HG03064 (cell line): ENCODE data around the gene GPC1.
"Not testable (repeated sequence)": the region's sequence is repeated elsewhere in the genome, so short reads cannot be mapped to it uniquely, and the experiment has no call there.

Experiments
- ATAC-seq: cut with Tn5 transposase; IDR thresholded peaks from one replicate; pipeline ENCODE4 v1.9.1; 2021; ENCODE audit warnings: low read depth; ENCODE audit not compliant: unreplicated experiment

Gene GPC1

DNA sequence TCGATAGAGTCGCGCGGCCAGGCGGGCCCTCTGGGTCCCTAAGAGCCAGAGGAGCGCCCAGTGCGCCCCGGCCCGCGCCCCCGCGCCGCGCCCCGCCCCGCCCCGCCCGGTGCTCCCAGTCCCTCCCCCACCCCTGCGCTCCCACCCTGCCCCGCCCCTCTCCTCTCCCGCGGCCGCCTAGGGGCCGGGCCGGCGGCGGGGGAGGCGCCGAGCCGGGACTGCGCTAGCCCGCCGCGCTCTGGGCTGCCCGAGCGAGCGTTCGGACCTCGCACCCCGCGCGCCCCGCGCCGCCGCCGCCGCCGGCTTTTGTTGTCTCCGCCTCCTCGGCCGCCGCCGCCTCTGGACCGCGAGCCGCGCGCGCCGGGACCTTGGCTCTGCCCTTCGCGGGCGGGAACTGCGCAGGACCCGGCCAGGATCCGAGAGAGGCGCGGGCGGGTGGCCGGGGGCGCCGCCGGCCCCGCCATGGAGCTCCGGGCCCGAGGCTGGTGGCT, at the start of gene GPC1:
GPC1 (plus strand) TSS at position 207 of the 491 bp plus-strand sequence; CDS start at position 463, 256 bp downstream.
- ATAC-seq: no peak

DNA sequence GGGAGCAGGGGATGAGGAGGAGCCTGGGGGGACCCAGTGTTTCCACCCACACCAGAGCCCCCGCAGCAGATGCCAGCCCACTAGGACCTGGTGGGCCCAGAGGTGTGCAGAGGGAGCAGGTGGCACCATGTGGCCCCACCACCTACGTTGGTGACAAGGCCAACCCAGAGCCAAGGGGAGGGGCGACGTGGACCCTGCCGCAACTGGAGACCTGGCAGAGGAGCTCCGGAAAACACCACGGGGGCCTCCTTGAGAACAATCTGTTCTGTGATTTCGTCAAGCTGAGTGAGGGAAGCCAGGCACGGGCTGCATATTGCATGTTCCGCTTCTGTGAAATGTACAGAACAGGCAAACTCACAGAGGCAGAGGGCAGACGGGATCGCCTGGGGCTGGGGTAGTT, 49.1 kb upstream of the GPC1 start:
- no peak for ATAC-seq

GRCh38 chr2:240386743-240387142, 48.7 kb upstream of the GPC1 start:
- not testable (repeated sequence) for ATAC-seq

GRCh38 chr2:240387325-240387668, 48.2 kb upstream of the GPC1 start:
- ATAC-seq: no peak

DNA sequence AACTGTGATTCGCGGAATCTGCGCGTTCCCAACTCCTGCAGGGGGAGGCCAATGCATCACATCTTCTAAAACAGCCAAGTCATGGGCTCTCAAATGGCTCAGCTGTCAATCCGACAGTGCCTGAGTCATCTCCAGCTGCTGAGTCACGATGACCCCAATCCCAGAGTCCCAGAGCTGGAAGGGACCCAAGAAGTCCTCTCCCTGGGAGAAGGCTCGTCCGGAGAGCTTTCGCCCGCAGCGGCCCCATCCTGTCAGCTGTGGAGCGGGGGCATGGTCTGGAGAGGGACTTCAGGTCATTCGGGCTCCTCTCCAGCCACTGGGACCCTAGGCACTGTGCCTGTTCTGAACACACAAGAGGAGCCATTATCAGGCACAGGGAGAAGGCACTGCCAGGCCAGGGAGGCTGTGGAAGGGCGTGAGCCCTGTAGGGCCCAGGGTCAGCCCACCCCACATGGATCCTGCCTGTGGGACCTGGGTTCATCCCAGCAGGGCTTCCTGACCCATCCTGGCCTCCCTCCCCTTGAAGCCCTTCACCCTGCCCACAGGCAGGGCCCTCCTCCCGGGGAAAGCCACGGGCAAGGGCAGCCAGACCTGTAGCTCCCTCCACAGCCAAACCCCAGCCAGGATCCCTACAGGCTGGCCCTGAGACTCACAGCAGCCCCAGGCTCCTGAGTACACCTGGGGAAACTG, 47.6 kb upstream of the GPC1 start:
- no peak for ATAC-seq

DNA sequence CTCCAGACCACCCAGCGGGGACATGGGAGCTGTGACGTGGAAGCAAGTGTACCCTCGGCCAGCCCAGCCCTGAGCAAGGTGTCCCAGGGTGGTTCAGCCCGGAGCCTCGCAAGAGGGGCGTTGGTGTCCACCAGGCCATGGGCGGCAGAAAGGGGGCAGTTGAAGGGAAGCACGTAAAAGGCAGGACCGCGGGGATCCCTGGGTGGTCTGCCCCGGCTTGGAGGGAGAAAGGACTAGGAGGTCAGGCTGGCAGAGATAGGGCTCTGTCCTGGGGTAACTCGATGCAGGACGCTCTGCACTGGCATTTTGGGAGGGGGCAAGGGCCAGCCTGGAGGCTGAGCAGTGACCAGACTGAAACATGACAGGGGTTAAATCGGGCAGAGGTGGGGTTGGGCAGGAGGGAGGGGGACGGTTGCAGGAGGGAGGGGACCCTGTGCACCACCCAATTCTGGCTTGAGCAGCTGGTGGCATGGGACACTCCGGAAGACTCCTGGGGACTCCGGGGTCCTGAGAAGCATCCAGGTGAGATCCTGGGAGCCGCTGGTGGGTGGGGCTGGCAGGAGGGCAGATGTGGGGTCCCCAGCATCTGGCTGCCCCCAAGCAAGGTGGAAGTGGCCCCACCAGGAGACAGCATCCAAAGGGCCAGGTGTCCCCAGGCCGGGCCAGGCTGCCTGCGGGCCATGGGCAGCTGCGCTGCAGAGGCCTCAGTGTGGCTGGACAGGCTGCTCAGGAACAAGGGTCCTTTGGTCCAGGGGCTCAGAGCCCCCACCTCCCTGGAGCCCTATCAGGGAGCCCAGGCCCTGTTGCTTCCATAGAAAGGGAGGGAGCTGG, 46.8 kb upstream of the GPC1 start:
- ATAC-seq: no peak

GRCh38 chr2:240389302-240389805, 46.1 kb upstream of the GPC1 start:
- ATAC-seq: no peak

DNA sequence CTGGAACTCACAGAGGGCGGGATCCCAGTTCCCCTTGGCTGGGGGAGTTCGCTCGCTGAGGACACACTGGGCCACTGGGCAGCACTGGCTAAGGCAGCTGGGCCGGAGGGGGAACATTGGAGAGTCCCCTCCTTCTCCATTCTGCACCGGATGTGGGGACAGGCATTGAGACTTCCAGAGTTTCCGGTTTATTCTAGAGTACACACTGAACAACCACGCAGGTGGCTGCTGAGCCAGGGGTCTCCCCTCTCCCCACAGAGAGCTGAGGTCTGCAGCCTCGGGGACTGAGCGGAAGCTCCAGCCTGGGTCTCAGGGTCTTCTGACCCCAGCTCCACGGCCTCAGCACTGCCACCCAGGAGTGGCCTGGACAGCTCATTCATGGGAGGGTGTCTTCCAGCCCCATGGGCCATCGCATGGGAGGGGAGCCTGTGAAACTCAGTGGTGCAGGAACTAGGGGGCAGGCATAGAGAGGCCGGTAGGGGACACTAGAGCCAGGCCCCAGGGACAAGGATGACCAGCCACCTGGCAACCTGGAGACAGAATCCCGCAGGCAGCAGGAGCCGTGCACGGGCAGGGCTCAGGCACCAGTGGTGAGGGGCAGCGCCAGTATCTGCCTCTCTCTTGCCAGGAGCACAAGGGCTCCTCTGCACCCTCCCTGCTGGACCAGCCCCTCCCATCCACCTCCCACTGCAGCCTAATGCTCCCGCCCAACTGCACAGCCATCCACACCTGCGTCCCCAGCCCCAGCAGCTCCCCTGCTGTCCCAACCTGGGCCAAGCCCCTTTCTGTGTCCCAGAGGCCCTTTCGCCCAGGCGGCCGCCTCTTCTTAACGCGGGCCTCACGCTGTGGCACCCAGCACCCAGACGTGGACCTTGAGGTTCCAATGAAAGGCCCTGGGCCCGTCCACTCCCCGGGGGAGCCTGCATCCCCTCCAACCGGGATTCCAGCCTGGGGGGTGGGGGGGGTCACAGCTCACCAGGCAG, 45.1 kb upstream of the GPC1 start:
- ATAC-seq: no peak

DNA sequence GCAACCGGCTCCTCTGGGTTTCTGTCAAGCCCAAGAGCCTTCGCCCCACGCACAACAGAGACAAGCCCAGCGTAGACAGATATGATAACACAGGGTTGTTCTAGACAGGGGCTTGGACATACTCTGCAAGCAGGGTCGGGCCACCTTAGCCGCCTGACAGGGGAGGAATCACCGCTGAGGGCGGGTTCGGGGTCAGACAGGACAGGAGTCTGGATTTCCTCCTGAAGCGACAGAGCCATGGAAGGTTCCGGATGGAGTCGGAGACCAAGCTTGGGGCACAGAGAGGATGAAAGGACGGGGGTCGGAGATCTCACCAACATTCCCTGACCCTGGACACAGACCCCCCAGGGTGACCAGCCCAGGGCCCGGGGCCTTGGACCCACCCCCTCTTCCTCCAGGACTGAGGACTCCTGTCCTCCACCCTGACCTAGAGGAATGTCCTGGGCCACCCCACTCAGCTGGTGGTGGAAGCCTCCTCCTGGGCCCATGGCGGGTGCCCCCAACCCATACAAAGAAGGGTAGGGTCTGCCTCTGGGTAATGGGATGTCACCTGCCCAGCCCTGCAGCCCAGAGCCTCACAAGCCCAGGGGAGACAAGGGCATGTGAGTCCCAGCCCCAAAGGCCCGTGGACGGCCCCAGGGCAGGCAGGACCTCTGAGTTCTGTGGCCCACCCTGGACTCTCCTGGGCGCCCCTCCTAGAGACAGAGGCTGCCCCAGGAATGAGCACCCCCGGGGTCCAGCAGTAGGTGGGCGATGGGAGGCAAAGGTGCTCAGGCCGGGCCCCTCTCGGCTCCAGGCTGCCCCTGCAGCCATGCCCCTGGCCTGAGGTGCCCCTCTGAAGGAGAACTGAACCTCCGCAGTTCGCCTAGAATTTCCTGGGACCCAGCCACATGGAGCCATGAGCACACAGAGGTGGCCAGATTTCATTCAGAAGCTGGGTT, 44.1 kb upstream of the GPC1 start:
- ATAC-seq: no peak

- ATAC-seq: no peak
These were observed 43.1 kb upstream of the GPC1 start for GRCh38 chr2:240392084-240392947.

DNA sequence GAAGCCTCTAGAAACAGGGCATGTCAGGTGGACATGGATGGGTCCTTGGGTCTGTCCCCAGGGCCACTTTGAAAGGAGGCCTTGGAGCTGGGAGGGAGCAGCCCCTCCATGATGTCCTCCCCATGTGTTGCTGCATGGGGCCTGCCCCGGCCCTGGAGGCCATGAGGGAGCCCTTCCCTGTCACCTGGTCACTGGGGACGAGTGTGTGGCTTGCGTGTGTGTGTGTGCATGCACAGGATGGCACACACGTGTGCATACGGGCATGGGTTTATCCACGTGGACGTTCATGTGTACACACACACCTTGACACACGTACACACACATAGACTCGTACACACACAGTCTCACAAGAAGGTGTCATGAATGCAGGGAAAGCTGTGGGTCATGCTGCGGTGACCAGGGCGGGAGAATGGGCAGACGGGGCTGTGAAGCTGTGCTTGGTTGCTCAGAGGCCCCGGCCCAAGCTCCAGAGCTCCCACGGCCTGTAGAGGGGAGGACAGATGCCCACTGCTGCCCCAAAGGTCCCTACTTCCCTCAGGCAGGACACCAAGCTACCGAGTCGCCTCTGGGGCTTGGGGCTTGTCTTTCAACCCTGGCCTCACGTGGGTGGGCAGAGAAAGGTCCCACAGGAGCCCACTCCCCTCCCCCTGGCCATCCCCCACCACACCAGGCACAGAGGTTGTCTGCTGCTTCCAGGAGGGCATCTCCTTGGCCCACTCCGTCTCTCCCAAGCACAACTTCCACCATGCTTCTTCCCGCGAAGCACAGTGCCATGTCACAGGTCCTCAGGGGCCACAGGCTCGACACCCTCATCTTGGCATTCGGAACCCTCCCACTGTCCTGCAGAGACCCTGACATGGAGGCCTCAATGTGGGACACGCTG, 42.3 kb upstream of the GPC1 start:
- ATAC-seq: no peak

DNA sequence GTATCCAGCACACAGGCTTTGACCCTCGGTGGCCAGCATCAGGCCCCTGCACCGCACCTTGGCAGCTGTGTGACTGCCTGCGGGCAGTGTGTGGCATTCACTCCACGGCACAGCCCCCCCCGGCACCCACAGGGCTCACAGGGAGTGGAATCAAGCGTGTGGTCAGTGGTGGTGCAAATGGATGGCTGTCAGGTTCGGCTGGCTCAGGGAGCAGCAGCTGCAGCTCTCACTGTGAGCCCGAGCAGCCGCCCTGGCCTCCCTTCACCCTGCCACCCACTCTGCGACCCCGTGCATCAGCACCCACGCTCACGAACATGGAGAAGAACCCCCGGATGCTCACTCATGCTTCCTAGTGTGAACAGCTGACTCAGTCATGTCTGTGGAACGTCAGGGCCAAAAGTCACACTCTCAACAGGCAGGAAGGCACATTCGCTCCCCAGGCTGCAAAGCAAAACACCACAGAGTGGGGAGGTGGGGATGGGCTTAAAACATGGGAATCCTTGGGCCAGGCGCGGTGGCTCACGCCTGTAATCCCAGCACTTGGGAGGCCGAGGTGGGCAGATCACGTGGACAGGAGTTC, 41.5 kb upstream of the GPC1 start:
- ATAC-seq: no peak

GRCh38 chr2:240394549-240394948, 40.9 kb upstream of the GPC1 start:
- no peak for ATAC-seq

DNA sequence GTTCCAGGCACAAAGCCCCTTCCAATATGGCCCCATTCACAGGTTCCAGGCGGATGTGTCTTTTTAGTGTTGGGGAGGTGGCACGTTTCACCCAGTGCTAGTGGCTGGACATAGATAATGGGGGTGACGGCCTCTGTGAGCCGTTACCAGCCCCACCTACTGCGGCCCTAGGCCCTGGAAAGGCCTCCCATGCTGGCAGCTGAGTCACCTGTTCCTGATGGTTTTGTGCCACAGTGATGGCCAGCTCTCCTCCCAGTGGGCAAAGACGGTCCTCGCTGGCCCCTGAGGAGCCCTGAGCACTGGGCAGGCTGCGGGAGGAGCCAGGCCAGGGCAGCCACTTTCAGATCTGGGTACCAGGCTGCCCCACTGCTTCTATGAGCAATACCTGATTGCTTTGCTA, 40.0 kb upstream of the GPC1 start:
- ATAC-seq: no peak

DNA sequence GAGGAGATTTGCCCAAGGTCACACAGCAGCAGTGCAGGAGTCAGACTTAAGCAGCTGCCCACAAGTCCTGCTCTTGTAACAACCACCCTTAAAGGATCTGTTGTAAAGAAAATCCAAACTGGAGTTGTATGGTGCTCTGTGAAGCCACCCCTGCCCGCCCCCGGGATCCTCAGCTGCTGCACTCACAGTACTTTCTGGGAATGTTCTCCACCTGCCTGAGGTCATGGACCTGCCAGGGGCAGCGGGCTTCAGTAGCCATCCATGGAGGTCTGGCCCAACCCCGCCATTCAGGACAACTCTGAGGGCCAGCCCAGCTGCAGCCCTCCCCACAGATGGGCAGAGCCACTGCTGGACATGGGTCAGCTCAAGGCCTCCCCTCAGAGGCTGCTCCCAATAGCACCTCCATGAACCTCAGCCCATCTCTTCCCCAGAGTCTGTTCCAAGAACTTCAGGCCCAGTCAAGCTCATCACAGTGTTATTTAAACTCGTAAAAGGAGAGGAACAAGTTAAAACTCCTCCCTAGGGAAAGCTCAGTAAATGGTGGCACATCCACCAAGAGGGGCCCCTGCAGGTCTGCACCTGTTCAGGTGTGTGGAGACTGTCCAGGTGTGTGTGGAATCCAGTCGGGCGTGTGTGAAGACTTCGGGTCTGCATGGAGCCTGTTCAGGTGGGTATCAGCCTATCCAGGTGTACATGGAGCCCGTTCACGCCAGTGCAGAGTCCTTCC, 39.4 kb upstream of the GPC1 start:
- no peak for ATAC-seq
